Lower lobe of right lung (tissue), 2 donors: ENCODE results near the gene LCTL. TPM values are rescaled to one million over a fixed set of nuclear protein-coding genes. Genes with fewer than 3 reads are reported as not detected.

Experiments used
- ATAC-seq, 2 donors: fragments of 200-7000 bp; cut with Tn5 transposase; one replicate each; pipeline ENCODE4 v1.9.1; 2020 to 2022; ENCODE audit warnings: mild to moderate bottlenecking in 2 of 2, moderate library complexity in 2 of 2
- DNase-seq: peaks from one replicate; pipeline ENCODE4 v3.0.0-alpha.2; 2020
- H3K27ac ChIP-seq: fragments of 200-600 bp; one replicate; pipeline ENCODE4 v1.8.0; 2022
- H3K27me3 ChIP-seq: fragments of 200-600 bp; one replicate; pipeline ENCODE4 v1.8.0; 2022; ENCODE audit warnings: low read depth
- H3K36me3 ChIP-seq: fragments of 200-600 bp; one replicate; pipeline ENCODE4 v1.8.0; 2022; ENCODE audit warnings: mild to moderate bottlenecking
- H3K4me1 ChIP-seq: fragments of 200-600 bp; one replicate; pipeline ENCODE4 v1.8.0; 2022
- H3K4me3 ChIP-seq: fragments of 200-600 bp; one replicate; pipeline ENCODE4 v1.8.0; 2022; ENCODE audit warnings: mild to moderate bottlenecking
- H3K9me3 ChIP-seq: fragments of 200-600 bp; one replicate; pipeline ENCODE4 v1.8.0; 2022
- intact Hi-C: fragments of 100-400 bp; cut with DNase I; formaldehyde crosslinking; loops from one replicate; pipeline ENCODE4 v1.11.0; 2022
- total RNA-seq: library from RNA; stranded (reverse); fragmentation: NEBNext Ultra II Directional; extraction: Animal tissue kit (Norgen Biotek cat#: 25700); gene quantifications from one replicate; pipeline ENCODE4 v1.2.1, GENCODE V29; 2021
- TF ChIP-seq, protein P1 (sequence below): fragments of 200-600 bp; IDR thresholded peaks from one replicate; pipeline ENCODE4 v1.8.0; 2022; ENCODE audit warnings: antibody characterized with exemption, mild to moderate bottlenecking
- donor health status: DM: no; HTN: yes; CAD: no; lungs with severe emphysema.

The LCTL gene
- total RNA-seq, 1 donor from 2014 or later: not detected

DNA sequence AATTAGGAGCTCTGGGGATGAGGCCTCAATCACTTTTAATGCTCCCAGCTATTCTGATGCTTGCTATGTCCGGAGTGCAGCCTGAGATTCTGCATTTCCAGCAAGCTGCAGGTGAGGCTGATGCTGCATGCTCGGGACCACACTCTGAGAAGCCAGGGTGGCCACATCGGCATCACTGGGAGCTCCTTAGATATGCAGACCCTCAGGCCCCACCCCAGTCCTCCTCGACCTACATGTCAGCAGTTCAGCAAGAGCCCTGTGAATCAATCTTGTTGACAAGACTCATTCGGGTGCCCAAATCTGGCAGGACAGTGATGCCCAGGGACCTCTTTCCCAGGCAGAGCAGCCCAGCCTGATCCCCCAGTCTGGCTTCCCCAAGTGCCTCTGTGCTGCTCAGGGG, 44.1 kb upstream of the LCTL start:
- H3K27me3 ChIP-seq: no peaks in the 10 kb centered on the region
- DNase-seq: peak; percentile 23
- ATAC-seq: no peak
- peaks cover 17% of the 10 kb centered on the region for H3K4me1 ChIP-seq
- TF ChIP-seq, protein P1, sequence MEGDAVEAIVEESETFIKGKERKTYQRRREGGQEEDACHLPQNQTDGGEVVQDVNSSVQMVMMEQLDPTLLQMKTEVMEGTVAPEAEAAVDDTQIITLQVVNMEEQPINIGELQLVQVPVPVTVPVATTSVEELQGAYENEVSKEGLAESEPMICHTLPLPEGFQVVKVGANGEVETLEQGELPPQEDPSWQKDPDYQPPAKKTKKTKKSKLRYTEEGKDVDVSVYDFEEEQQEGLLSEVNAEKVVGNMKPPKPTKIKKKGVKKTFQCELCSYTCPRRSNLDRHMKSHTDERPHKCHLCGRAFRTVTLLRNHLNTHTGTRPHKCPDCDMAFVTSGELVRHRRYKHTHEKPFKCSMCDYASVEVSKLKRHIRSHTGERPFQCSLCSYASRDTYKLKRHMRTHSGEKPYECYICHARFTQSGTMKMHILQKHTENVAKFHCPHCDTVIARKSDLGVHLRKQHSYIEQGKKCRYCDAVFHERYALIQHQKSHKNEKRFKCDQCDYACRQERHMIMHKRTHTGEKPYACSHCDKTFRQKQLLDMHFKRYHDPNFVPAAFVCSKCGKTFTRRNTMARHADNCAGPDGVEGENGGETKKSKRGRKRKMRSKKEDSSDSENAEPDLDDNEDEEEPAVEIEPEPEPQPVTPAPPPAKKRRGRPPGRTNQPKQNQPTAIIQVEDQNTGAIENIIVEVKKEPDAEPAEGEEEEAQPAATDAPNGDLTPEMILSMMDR: no peak
- H3K36me3 ChIP-seq: no peaks in the 10 kb centered on the region
- no peak overlapping the region for H3K4me3 ChIP-seq
- no peak overlapping the region for H3K27ac ChIP-seq
- H3K9me3 ChIP-seq: no peaks in the 10 kb centered on the region
- intact Hi-C loops: loop anchor here (10.0 kb wide), 1 partner anchor 165 kb away; no protein-coding TSS in a partner anchor

DNA sequence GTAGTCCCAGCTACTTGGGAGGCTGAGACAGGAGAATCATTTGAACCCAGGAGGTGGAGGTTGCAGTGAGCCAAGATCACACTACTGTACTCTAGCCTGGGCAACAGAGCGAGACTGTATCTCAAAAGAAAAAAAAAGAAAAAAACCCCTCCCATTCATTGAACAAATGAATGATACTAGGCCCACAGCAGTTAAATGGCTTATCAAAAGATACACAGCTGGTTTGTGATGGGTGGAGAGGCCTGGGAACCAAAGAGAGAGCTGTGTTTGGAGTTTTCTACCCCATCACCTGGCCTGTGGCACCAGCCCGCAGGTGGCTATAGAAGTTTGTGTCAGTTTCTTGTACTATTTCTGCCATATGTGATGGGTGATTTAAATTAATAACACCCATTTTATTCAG, 43.1 kb upstream of the LCTL start:
- Histone ChIP-seq H3K4me1 (peaks cover 7% of the 10 kb centered on the region), H3K9me3 (no peaks in the 10 kb centered on the region), H3K27me3 (no peaks in the 10 kb centered on the region), H3K4me3 (no peak overlapping the region), H3K27ac (no peak overlapping the region), H3K36me3 (no peaks in the 10 kb centered on the region)
- ATAC-seq: no peak
- DNase-seq: no peak
- intact Hi-C loops: loop anchor here (10.0 kb wide), 1 partner anchor 166 kb away; no protein-coding TSS in a partner anchor
- TF ChIP-seq, protein P1: no peak

DNA sequence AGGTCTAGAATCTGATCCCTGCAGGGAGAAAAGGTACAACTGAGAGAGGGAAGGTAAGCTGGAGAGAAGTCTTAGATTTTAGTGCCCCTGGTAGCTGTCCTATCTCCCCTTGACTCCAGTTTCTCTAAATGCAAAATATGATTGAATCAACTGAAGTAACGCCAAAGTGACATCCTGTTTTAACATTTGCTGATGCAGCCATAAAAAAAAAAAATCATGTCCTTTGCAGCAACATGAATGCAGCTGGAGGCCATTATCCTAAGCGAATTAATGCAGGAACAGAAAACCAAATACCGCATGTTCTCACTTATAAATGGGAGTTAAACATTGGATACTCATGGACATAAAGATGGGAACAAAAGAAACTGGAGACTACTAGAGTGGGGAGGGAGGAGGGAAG, 42.4 kb upstream of the LCTL start:
- H3K36me3 ChIP-seq: no peaks in the 10 kb centered on the region
- H3K27ac ChIP-seq: no peak overlapping the region
- H3K4me3 ChIP-seq: no peak overlapping the region
- no peaks in the 10 kb centered on the region for H3K27me3 ChIP-seq
- no peaks in the 10 kb centered on the region for H3K4me1 ChIP-seq
- DNase-seq (no peak), ATAC-seq (no peak)
- TF ChIP-seq, protein P1: no peak
- intact Hi-C loops: loop anchor here (10.0 kb wide), 1 partner anchor 167 kb away; no protein-coding TSS in a partner anchor
- no peaks in the 10 kb centered on the region for H3K9me3 ChIP-seq

DNA sequence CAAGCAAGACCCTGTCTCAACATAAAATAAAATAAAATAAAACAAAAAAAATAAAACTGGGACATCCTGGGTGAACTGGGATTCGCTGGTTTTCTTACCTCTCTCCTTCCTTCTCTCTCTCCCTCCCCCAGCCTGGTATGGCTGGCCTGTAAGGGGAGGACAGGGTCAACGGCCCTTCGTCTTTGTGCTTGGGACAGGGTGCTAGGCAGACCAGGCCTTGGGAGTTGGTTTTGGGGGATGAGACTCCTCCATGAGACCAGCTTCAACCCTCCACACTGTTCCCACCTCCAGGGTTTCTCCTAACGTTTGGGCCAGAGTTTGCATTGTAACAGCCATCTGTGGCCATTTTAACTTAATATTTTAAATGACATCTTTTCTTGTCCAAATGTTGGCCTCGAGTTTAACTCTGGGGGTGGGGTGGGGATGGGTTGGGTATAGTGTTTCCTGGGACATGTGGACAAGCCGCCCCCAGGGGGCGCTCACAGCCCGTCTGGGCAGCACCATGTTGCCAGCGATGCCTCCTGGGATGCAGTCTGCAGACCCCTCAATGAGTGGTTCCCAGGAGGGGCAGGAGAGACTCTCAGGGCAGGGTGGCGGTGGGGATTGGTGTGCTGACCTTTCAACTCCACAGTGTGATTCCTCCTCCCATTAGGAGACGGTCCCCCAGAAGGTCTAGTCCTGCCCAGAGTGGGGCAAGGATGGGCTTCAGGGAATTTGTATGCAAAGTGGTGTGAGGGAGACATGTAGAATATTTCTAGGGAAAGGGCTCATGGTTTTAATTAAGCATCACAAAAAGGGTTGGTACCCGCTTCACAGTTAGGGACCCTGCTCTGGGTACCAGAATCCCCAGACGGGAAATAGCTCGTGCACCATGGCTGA, 37.7 kb upstream of the LCTL start:
- peak; percentile 87 to 90 for ATAC-seq
- peak; percentile 79 for DNase-seq

DNA sequence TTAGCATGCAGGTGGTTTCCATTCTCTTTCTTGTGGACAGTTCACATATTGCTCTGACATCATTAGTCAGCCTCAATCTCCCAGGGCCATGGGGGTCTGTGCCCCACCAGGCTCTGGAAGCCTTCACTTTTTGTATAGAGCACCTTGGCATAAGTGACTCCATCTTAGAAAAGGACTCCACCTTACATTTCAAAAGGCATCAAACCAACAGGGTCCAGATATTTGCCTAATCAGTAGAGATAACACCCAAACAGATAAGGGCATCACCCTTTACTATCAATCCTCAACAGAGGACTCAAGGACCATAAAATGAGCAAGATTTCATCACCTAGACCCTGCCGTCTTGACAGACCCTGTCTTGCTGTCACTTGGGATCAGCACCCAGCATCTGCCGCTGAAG, 35.7 kb upstream of the LCTL start:
- peak; percentile 5 for DNase-seq
- Histone ChIP-seq H3K27ac (no peak overlapping the region), H3K9me3 (no peaks in the 10 kb centered on the region), H3K4me3 (no peak overlapping the region), H3K4me1 (no peaks in the 10 kb centered on the region), H3K27me3 (no peaks in the 10 kb centered on the region), H3K36me3 (no peaks in the 10 kb centered on the region)
- intact Hi-C loops: loop anchor here (5.0 to 10.0 kb wide), 2 partner anchors 173 to 251 kb away; no protein-coding TSS in a partner anchor
- ATAC-seq: no peak
- TF ChIP-seq, protein P1: no peak

More for the DNA sequence above, 37.7 kb upstream of the LCTL start:
- H3K4me3 ChIP-seq: no peak overlapping the region
- no peaks in the 10 kb centered on the region for H3K36me3 ChIP-seq
- H3K27ac ChIP-seq: no peak overlapping the region
- no peaks in the 10 kb centered on the region for H3K9me3 ChIP-seq
- H3K27me3 ChIP-seq: no peaks in the 10 kb centered on the region
- TF ChIP-seq, protein P1: peak; percentile 86
- intact Hi-C loops: loop anchor here (5.0 to 10.0 kb wide), 2 partner anchors 171 to 249 kb away; no protein-coding TSS in a partner anchor
- no peaks in the 10 kb centered on the region for H3K4me1 ChIP-seq
